Measurements from ENCODE around the gene GLI2. TPM values are rescaled to one million over a fixed set of nuclear protein-coding genes. Genes with fewer than 3 reads are reported as not detected.

Gene GLI2
- total RNA-seq, 6 donors from 2014 or later = 0.61 to 8.8 (median 3.3) TPM

DNA sequence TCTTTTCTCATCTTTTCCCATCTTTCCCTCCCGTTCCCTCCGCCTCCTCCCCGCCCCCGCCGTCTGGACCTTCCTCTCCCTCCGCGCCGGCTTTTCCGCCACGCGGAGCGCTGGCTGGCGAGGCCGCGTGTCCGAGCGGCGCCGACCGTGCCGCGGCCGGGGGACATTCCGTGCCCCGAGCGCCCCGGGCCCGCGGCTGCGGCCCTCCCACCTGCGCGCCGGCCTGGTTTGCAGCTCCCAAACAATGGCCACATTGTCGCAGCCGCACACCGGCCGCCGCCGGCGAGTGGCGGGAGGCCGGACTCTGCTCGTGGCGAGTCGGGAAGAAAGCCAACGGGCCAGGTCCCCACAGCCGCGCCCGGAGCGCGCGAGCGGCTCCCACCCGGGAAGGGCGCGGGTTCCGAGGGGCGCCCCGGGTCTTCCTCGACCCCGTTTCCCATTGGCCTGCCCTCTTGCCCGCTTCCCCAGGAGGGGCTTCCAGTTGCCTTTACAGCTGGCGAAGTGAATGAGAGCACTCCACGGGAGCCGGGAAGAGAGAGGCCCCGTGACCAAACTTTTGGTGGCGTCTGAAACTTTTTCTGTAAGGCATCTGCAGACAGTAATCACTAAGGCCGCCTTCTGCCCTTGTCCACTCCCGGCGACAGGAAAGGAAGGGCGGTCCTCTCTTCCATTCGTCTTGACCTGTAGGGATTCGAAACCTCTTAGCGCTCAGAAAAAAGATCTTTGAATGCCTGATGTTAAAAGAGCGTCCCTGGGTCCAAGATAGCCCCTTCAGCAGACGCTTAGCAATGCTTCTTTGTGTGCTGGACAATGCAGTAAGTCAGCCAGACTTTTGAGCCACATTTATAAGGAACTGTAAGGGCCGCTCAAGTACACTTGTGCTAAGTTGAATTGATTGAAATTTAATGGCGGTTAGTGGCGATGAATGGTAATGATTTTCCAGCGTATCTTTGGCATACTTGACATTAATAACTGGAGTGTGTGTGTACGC is 6.2 kb downstream of the GLI2 start:
- H3K4me1 ChIP-seq = peaks cover 10 to 27% (median 15%) of the 10 kb centered on the region in 4 donors
- peak overlapping the region in 3 of 4 donors; percentile 12 to 32 (median 27) for H3K4me3 ChIP-seq
- DNase-seq = peak; percentile 18 to 83
- peak in 1 of 2 donors; percentile 58 for ATAC-seq (ENCODE audit: low FRiP score in 2 of 2)
- H3K36me3 ChIP-seq = no peaks in the 10 kb centered on the region
- TF ChIP-seq POLR2A (IDR thresholded peaks at IDR 0.05) (no peak), EP300 (IDR thresholded peaks at IDR 0.05) (no peak), POLR2AphosphoS5 (IDR thresholded peaks at IDR 0.05) (no peak)
- TF ChIP-seq, protein P1, sequence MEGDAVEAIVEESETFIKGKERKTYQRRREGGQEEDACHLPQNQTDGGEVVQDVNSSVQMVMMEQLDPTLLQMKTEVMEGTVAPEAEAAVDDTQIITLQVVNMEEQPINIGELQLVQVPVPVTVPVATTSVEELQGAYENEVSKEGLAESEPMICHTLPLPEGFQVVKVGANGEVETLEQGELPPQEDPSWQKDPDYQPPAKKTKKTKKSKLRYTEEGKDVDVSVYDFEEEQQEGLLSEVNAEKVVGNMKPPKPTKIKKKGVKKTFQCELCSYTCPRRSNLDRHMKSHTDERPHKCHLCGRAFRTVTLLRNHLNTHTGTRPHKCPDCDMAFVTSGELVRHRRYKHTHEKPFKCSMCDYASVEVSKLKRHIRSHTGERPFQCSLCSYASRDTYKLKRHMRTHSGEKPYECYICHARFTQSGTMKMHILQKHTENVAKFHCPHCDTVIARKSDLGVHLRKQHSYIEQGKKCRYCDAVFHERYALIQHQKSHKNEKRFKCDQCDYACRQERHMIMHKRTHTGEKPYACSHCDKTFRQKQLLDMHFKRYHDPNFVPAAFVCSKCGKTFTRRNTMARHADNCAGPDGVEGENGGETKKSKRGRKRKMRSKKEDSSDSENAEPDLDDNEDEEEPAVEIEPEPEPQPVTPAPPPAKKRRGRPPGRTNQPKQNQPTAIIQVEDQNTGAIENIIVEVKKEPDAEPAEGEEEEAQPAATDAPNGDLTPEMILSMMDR (IDR thresholded peaks at IDR 0.05) = no peak
- WGBS, 2 donors = 14 to 23% methylated on average over 46 to 61 of the region's 81 CpGs
- H3K27me3 ChIP-seq = peaks cover 0 to 24% (median 16%) of the 10 kb centered on the region in 4 donors
- no peaks in the 10 kb centered on the region for H3K9me3 ChIP-seq
- H3K27ac ChIP-seq = no peak overlapping the region

DNA sequence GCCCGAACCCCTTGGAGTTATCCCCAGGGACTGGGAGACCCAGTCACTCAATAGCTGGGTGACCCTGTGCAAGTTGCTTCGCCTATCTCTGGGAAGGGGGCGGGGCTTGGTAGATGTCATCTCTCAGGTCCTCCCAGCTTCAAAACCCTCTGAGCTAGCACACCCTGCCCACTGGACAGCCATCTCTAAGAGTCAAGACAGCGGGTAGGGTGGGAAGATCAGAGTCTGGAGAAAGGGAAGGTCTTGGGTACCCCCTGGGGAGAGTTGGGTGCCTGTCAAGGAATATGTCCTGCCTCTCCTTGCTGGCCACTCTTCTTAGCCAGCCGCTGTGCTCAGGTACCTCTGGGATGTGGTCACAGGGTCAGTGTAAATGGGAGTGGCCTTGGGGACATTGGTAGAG is 8.0 kb downstream of the GLI2 start:
- Histone ChIP-seq H3K9me3 (no peaks in the 10 kb centered on the region), H3K27ac (no peak overlapping the region), H3K4me1 (peaks cover 0 to 10% (median 2%) of the 10 kb centered on the region in 4 donors), H3K4me3 (no peak overlapping the region), H3K27me3 (peaks cover 0 to 16% (median 9%) of the 10 kb centered on the region in 4 donors), H3K36me3 (no peaks in the 10 kb centered on the region)
- TF ChIP-seq, protein P1 (IDR thresholded peaks at IDR 0.05) = no peak
- TF ChIP-seq EP300 (IDR thresholded peaks at IDR 0.05) (no peak), POLR2AphosphoS5 (IDR thresholded peaks at IDR 0.05) (no peak), POLR2A (IDR thresholded peaks at IDR 0.05) (no peak)
- peak in 1 of 2 donors; percentile 6 for DNase-seq
- ATAC-seq (ENCODE audit: low FRiP score in 2 of 2) = no peak
- 77 to 90% methylated on average over 5 of the region's 5 CpGs for WGBS, 2 donors

DNA sequence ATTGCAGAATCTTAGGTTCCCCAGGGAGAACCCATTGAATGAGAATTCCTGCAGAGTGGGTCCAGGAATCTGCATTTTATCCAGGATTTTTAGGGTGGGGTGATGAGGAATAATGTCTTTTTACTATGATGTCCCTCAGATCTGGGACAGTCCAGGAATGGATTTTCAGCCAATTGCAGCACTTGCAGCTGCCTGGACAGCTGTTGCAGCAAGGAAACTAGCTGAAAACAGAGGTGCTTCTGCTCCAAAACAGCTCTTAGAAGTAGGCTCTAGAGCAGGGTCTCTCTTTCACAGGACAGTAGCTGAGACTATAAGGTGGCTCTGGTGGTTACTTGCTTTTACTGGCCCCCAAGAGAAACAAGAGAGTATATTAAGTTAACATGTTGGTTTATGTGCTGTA is 9.1 kb downstream of the GLI2 start:
- Histone ChIP-seq H3K4me1 (peaks cover 0 to 10% (median 2%) of the 10 kb centered on the region in 4 donors), H3K9me3 (no peaks in the 10 kb centered on the region), H3K27ac (no peak overlapping the region), H3K4me3 (no peak overlapping the region), H3K27me3 (peaks cover 0 to 16% (median 9%) of the 10 kb centered on the region in 4 donors), H3K36me3 (no peaks in the 10 kb centered on the region)
- no peak for TF ChIP-seq POLR2A (IDR thresholded peaks at IDR 0.05)
- TF ChIP-seq POLR2AphosphoS5 (IDR thresholded peaks at IDR 0.05) = no peak
- TF ChIP-seq, protein P1 (IDR thresholded peaks at IDR 0.05) = no peak
- TF ChIP-seq EP300 (IDR thresholded peaks at IDR 0.05) = no peak
- DNase-seq (no peak), ATAC-seq (ENCODE audit: low FRiP score in 2 of 2) (no peak)

DNA sequence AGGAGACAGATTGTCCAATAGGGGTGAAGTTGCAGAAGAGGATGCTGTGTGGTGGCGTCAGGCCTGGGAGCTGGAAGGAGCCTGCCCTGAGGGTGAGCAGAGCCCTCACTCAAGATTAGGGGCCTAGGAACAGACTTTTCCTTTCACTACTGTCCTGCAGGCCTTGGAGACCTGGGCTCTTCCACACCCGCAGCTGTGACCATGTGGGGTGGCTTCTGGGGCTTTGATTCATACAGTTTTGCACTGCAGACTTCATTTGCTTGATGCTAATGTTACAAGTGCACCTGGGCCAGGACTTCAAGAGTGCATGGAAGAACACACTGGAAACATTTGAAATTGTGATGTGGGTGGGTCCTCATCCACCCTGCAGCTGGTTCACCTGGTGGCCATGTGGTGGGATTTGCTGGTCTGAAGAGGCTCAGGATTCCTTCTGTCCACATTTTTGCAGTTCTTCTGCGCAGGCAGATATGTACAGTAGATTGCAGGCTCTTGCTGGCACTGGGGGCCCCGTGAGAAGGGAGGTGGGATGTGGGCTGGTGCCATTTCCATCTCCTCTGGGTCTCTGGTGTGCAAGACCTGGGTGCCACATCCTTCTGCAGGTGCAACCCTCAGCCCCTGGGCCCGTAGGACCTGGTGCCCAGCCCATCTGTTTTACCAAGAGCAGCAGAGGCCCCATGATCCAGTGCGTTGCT is 9.9 kb downstream of the GLI2 start:
- Histone ChIP-seq H3K4me3 (no peak overlapping the region), H3K27ac (no peak overlapping the region), H3K27me3 (peaks cover 0 to 14% (median 8%) of the 10 kb centered on the region in 4 donors), H3K9me3 (no peaks in the 10 kb centered on the region), H3K36me3 (no peaks in the 10 kb centered on the region), H3K4me1 (peaks cover 0 to 10% (median 2%) of the 10 kb centered on the region in 4 donors)
- WGBS, 2 donors = 96 to 98% methylated on average over 3 to 6 of the region's 6 CpGs
- no peak for TF ChIP-seq POLR2AphosphoS5 (IDR thresholded peaks at IDR 0.05)
- DNase-seq (peak in 1 of 2 donors; percentile 7), ATAC-seq (ENCODE audit: low FRiP score in 2 of 2) (no peak)

GRCh38 chr2:120746144-120746543 is 10.5 kb downstream of the GLI2 start:
- H3K27ac ChIP-seq = no peak overlapping the region
- H3K9me3 ChIP-seq = no peaks in the 10 kb centered on the region
- WGBS, 2 donors = 85 to 95% methylated on average over 3 to 4 of the region's 4 CpGs
- peaks cover 0 to 10% (median 2%) of the 10 kb centered on the region in 4 donors for H3K4me1 ChIP-seq
- no peak overlapping the region for H3K4me3 ChIP-seq
- H3K27me3 ChIP-seq = peaks cover 0 to 8% (median 4%) of the 10 kb centered on the region in 4 donors
- no peaks in the 10 kb centered on the region for H3K36me3 ChIP-seq
- peak in 1 of 2 donors; percentile 16 for DNase-seq
- ATAC-seq (ENCODE audit: low FRiP score in 2 of 2) = no peak
- no peak for TF ChIP-seq POLR2A (IDR thresholded peaks at IDR 0.05)
- TF ChIP-seq, protein P1 (IDR thresholded peaks at IDR 0.05) = no peak
- no peak for TF ChIP-seq POLR2AphosphoS5 (IDR thresholded peaks at IDR 0.05)
- no peak for TF ChIP-seq EP300 (IDR thresholded peaks at IDR 0.05)

Measured in upper lobe of left lung (tissue), 6 donors.